Neutrophil (primary cell): ENCODE measurements around the gene GALR3.

ENCODE experiments used
- H3K27ac ChIP-seq: fragments of 200-600 bp; sonication (generic); 2 replicates; pipeline ENCODE4 v1.5.1; 2016; ENCODE audit warnings: mild to moderate bottlenecking, moderate library complexity
- H3K27me3 ChIP-seq: fragments of 200-600 bp; sonication (generic); 2 replicates; pipeline ENCODE4 v1.6.0; 2016; ENCODE audit warnings: mild to moderate bottlenecking
- H3K36me3 ChIP-seq: fragments of 200-600 bp; sonication (generic); 2 replicates; pipeline ENCODE4 v1.5.1; 2017
- H3K4me1 ChIP-seq, 2 experiments: fragments of 200-600 bp in 1 of 2; sonication (generic) in 1 of 2; 1 replicate in 1 of 2; 2 replicates in 1 of 2; pipeline versions ENCODE4 v1.5.1 to v1.6.1; 2013 to 2016; ENCODE audit warnings: low read depth in 1 of 2, low read length in 1 of 2, mild to moderate bottlenecking in 1 of 2, moderate library complexity in 1 of 2; ENCODE audit not compliant: control insufficient read depth in 1 of 2, insufficient read depth in 1 of 2
- H3K4me3 ChIP-seq, 2 experiments: fragments of 200-600 bp in 1 of 2; sonication (generic) in 1 of 2; 1 replicate in 1 of 2; 2 replicates in 1 of 2; pipeline ENCODE4 v1.5.1; 2013 to 2016; ENCODE audit warnings: low read depth in 1 of 2, low read length in 1 of 2, mild to moderate bottlenecking in 1 of 2, moderate library complexity in 1 of 2
- H3K9me3 ChIP-seq: fragments of 200-600 bp; sonication (generic); 2 replicates; pipeline ENCODE4 v1.5.1; 2016
- CTCF ChIP-seq: fragments of 200-600 bp; sonication (generic); IDR thresholded peaks from 2 replicates; pipeline ENCODE4 v1.5.1; 2016; ENCODE audit warnings: antibody characterized with exemption

The GALR3 gene

GRCh38 chr22:37827056-37827455 lies 3.9 kb downstream of the GALR3 start:
- TF ChIP-seq CTCF = no peak
- H3K4me1 ChIP-seq = peaks cover 8 to 12% of the 10 kb centered on the region in 2 experiments
- H3K36me3 ChIP-seq = peaks cover 30% of the 10 kb centered on the region
- no peaks in the 10 kb centered on the region for H3K9me3 ChIP-seq
- H3K27ac ChIP-seq = no peak overlapping the region
- no peak overlapping the region for H3K4me3 ChIP-seq
- H3K27me3 ChIP-seq = peaks cover 36% of the 10 kb centered on the region

GRCh38 chr22:37830093-37830842 lies 7.1 kb downstream of the GALR3 start:
- H3K4me1 ChIP-seq = peaks cover 0 to 3% of the 10 kb centered on the region in 2 experiments
- H3K27me3 ChIP-seq = peaks cover 5% of the 10 kb centered on the region
- H3K4me3 ChIP-seq = no peak overlapping the region
- H3K27ac ChIP-seq = no peak overlapping the region
- no peaks in the 10 kb centered on the region for H3K9me3 ChIP-seq
- no peak for TF ChIP-seq CTCF
- H3K36me3 ChIP-seq = peaks cover 53% of the 10 kb centered on the region

GRCh38 chr22:37831472-37831871 lies 8.3 kb downstream of the GALR3 start:
- Histone ChIP-seq H3K36me3 (peaks cover 53% of the 10 kb centered on the region), H3K9me3 (no peaks in the 10 kb centered on the region), H3K4me3 (no peak overlapping the region), H3K4me1 (no peaks in the 10 kb centered on the region), H3K27me3 (no peaks in the 10 kb centered on the region), H3K27ac (no peak overlapping the region)
- TF ChIP-seq CTCF = no peak

GRCh38 chr22:37832022-37832857 lies 9.1 kb downstream of the GALR3 start:
- no peak for TF ChIP-seq CTCF
- peaks cover 53% of the 10 kb centered on the region for H3K36me3 ChIP-seq

GRCh38 chr22:37842015-37842793 lies 19.0 kb downstream of the GALR3 start:
- H3K36me3 ChIP-seq = peaks cover 21% of the 10 kb centered on the region
- peaks cover 10 to 14% of the 10 kb centered on the region in 2 experiments for H3K4me1 ChIP-seq
- no peaks in the 10 kb centered on the region for H3K9me3 ChIP-seq
- TF ChIP-seq CTCF = no peak
- no peak overlapping the region for H3K27ac ChIP-seq
- H3K4me3 ChIP-seq = no peak overlapping the region
- no peaks in the 10 kb centered on the region for H3K27me3 ChIP-seq

More at GRCh38 chr22:37832022-37832857, 9.1 kb downstream of the GALR3 start:
- Histone ChIP-seq H3K9me3 (no peaks in the 10 kb centered on the region), H3K4me1 (no peaks in the 10 kb centered on the region), H3K4me3 (no peak overlapping the region), H3K27ac (no peak overlapping the region), H3K27me3 (no peaks in the 10 kb centered on the region)
